Right lobe of liver (tissue), 6 donors: Measurements from ENCODE around the gene CELF4. TPM values are rescaled to one million over a fixed set of nuclear protein-coding genes. Genes with fewer than 3 reads are reported as not detected.

Source experiments
- ATAC-seq, 4 donors: fragments of 200-7000 bp; cut with Tn5 transposase; one replicate each; pipeline ENCODE4 v1.9.1; 2020; ENCODE audit warnings: mild to moderate bottlenecking in 4 of 4, moderate library complexity in 4 of 4
- DNase-seq, 3 donors: peaks; one replicate each; pipeline ENCODE4 v3.0.0-alpha.2; 2020
- H3K27ac ChIP-seq, 3 donors: fragments of 200-600 bp; one replicate each; pipeline ENCODE4 v1.8.0; 2022
- H3K27me3 ChIP-seq, 2 donors: fragments of 200-600 bp; one replicate each; pipeline ENCODE4 v1.8.0; 2022
- H3K36me3 ChIP-seq, 4 donors: fragments of 200-600 bp; sonication (generic) in 1 of 4; one replicate each; pipeline versions ENCODE4 v1.5.1 to v1.8.0; 2017 to 2022; ENCODE audit warnings: control low read depth in 1 of 4
- H3K4me1 ChIP-seq, 4 donors: fragments of 200-600 bp; sonication (generic) in 1 of 4; one replicate each; pipeline versions ENCODE4 v1.5.1 to v1.8.0; 2017 to 2022; ENCODE audit warnings: control low read depth in 1 of 4
- H3K4me3 ChIP-seq, 3 donors: fragments of 200-600 bp; one replicate each; pipeline ENCODE4 v1.8.0; 2022
- H3K9me3 ChIP-seq, 4 donors: fragments of 200-600 bp; sonication (generic) in 1 of 4; one replicate each; pipeline versions ENCODE4 v1.5.1 to v1.8.0; 2017 to 2022; ENCODE audit warnings: control low read depth in 1 of 4
- CTCF ChIP-seq, 4 donors: fragments of 200-600 bp in 3 of 4; fragments of 450-650 bp in 1 of 4; IDR thresholded peaks; one replicate each; pipeline versions ENCODE4 v1.5.1 to v1.8.0; 2016 to 2022; ENCODE audit warnings: antibody characterized with exemption in 4 of 4, mild to moderate bottlenecking in 2 of 4
- POLR2A ChIP-seq: fragments of 450-650 bp; IDR thresholded peaks from one replicate; pipeline ENCODE4 v1.6.1; 2017; ENCODE audit warnings: antibody characterized with exemption, mild to moderate bottlenecking
- WGBS: methylation state at CpG from one replicate; pipeline ENCODE4 v1.1.6; 2018; ENCODE audit warnings: low coverage, low lambda C conversion rate; ENCODE audit not compliant: insufficient coverage; ENCODE audit errors: missing lambda C conversion rate; 5-methylcytosine and 5-hydroxymethylcytosine counted together
- intact Hi-C, 2 donors: fragments of 100-400 bp; cut with DNase I; formaldehyde crosslinking; loops; one replicate each; pipeline versions ENCODE4 v1.11.2 to v1.14.1; 2022
- total RNA-seq, 6 experiments: library from RNA; depleted of rRNA in 2 of 6; stranded (reverse); fragments of >200 nt in 2 of 6; fragmentation: NEBNext Ultra II Directional in 3 of 6; extraction: Animal tissue kit (Norgen Biotek cat#: 25700) in 3 of 6; gene quantifications; one replicate each; pipeline versions ENCODE4 v1.1.0 to v1.2.4, GENCODE V29; 2016 to 2023
- donor health status: DM: no; HTN: yes; CAD: no.
- donor health status: DM: no; HTN: no; CAD: no.
- donor health status: DM: no; HTN: no; CAD: no.
- donor health status: DM: no; HTN: yes; CAD: no.
- donor health status: DM: no; HTN: yes; CAD: no.

The CELF4 gene
- total RNA-seq, 6 experiments from 2014 or later: 0.06 TPM; not detected in 5

- intact Hi-C loops: no loop called here
- Histone ChIP-seq H3K27me3 (no peaks in the 10 kb centered on the region), H3K36me3 (no peaks in the 10 kb centered on the region), H3K27ac (no peak overlapping the region), H3K4me3 (no peak overlapping the region), H3K9me3 (no peaks in the 10 kb centered on the region), H3K4me1 (peaks cover 0 to 5% (median 0%) of the 10 kb centered on the region in 4 donors)
- DNase-seq (no peak), ATAC-seq (no peak)
- WGBS: 52% methylated on average over 7 of the region's 7 CpGs
- TF ChIP-seq CTCF (IDR thresholded peaks at IDR 0.05): no peak
- TF ChIP-seq POLR2A: no peak
These were observed 72.2 kb downstream of the CELF4 start for GRCh38 chr18:37493352-37493935.

DNA sequence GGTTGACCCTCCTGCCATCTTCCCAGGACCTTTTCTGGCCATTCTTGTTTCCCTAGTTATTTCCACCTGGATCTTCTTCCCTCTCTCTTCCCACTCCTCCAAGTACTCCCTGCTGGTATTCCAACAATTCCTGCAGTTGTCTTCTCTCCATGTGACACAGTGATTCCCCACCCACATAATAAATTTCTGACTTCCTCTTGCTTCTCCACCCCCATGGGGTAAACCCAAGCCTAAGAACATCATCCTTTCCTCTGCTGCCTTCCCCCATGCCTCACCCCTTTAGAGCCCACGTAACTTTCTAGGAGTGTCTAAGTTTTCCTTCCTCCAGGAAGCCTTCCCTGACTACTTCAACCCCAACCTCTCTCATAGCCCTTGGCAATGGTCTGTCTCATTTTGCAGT is 72.6 kb downstream of the CELF4 start:
- no peak for ATAC-seq
- intact Hi-C loops: no loop called here
- TF ChIP-seq POLR2A (no peak), CTCF (IDR thresholded peaks at IDR 0.05) (no peak)

DNA sequence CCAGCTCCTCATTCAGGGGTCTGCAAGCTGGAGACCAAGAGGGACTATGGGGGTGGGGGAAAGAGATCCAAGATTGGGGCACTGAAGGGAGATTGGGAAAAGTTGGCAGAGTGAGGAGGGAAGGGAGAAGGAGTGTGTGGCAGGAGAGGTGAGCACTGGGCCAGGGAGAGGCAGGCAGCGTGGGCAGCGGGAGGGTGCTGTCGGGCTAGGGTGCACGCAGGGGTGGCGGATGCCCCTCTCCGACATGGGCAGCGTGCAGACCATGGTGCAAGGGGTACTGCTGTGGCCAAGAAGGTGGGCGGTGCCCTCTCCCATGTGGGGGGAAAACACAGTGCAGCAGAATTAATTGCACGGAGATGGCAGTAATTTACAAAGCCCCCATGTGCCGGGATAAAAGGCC is 74.1 kb downstream of the CELF4 start:
- Histone ChIP-seq H3K4me3 (no peak overlapping the region), H3K27me3 (no peaks in the 10 kb centered on the region), H3K27ac (no peak overlapping the region), H3K9me3 (no peaks in the 10 kb centered on the region), H3K36me3 (no peaks in the 10 kb centered on the region), H3K4me1 (peaks cover 0 to 5% (median 0%) of the 10 kb centered on the region in 4 donors)
- no peak for DNase-seq
- no CpG with 5 or more reads among the region's 10 CpGs for WGBS
- TF ChIP-seq POLR2A (no peak), CTCF (IDR thresholded peaks at IDR 0.05) (no peak)
- no peak for ATAC-seq
- intact Hi-C loops: no loop called here

More for the DNA sequence above, 72.6 kb downstream of the CELF4 start:
- H3K27me3 ChIP-seq: no peaks in the 10 kb centered on the region
- no peak overlapping the region for H3K27ac ChIP-seq
- 38% methylated on average over 1 of the region's 1 CpG for WGBS
- peaks cover 0 to 5% (median 0%) of the 10 kb centered on the region in 4 donors for H3K4me1 ChIP-seq
- no peak for DNase-seq
- no peaks in the 10 kb centered on the region for H3K36me3 ChIP-seq
- H3K9me3 ChIP-seq: no peaks in the 10 kb centered on the region
- H3K4me3 ChIP-seq: no peak overlapping the region

DNA sequence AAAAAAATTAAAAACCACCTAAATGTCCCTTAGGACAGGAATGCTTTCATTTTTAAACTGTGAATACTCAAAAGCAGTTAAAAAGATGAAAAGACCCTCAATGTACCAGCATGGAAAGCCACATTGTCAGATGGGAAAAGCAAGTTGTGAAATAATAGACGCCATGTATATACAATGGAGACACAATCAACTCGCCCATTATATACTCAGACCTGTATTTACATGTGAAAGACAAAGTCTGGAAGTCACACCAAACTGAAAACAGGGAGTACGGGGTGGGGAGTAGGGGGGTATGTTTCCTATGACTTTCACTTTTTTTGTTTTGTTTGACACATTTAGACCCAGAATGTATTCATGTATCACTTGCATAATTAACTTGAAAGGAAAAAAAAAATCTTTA is 75.6 kb downstream of the CELF4 start:
- Histone ChIP-seq H3K27me3 (no peaks in the 10 kb centered on the region), H3K9me3 (no peaks in the 10 kb centered on the region), H3K36me3 (no peaks in the 10 kb centered on the region), H3K4me1 (no peaks in the 10 kb centered on the region), H3K27ac (no peak overlapping the region), H3K4me3 (no peak overlapping the region)
- intact Hi-C loops: loop anchor here in 1 of 2 donors (10.0 kb wide), 1 partner anchor 45 kb away; no protein-coding TSS in a partner anchor
- 45% methylated on average over 3 of the region's 3 CpGs for WGBS
- DNase-seq (no peak), ATAC-seq (no peak)
- TF ChIP-seq CTCF (IDR thresholded peaks at IDR 0.05) (no peak), POLR2A (no peak)
